Central memory CD4-positive, alpha-beta T cell (primary cell): ENCODE measurements around the gene KIF17.
"Not testable (repeated sequence)": the region's sequence is repeated elsewhere in the genome, so short reads cannot be mapped to it uniquely, and the experiment has no call there.

Experiments
- DNase-seq: peaks from one replicate; pipeline ENCODE4 v3.0.0; 2022

The KIF17 gene

DNA sequence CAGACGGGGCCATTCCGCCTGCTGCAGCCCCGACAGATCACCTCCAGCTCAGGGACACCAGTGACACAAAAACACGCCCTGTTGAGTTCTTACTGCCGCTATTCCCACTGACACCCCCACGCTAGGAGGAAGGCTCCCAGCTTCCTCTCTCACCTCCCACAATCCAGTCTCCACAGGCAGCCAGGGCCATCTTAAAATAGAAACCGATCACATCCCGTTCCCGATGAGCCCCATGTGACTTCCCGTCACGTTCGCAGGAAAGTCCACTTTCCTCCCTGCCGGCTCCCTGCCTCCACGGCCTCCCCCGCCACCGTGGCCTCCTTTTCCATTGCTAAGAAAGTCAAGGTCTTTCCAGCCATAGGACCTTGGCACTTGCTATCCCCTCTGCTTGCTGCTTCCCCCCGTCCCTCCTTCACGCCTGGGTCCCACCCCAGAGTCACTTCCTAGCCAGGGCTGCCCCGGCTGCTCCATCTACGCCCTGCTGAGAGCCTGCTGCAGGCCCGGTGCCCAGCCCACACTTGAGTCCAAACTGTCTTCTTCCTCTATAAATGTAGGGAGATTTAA is 32.6 kb downstream of the KIF17 start:
- no peak for DNase-seq

DNA sequence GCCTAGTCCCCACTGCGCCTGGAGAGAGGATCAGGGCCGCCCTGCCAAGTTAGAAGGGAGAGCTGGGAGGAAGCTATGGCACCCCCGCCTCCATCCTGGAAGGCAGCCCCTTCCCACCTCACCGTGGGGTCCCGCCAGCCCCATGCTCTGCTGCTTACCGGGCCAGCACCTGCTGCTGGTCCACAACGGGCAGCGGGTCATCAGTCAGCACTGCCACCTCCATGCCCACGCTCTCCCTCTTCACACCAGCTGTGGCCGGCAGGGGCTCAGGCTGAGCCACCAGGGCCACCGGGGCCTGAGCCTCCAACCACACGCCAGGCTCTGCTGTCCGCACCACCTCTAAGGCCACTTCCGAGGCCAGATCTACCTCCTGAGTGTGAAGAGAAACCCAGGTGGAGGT is 33.2 kb downstream of the KIF17 start:
- DNase-seq: no peak

- DNase-seq: no peak
These were observed 33.7 kb downstream of the KIF17 start for GRCh38 chr1:20684050-20684620.

GRCh38 chr1:20683614-20684013 is 34.2 kb downstream of the KIF17 start:
- no peak for DNase-seq

- no peak for DNase-seq
These were observed 35.1 kb downstream of the KIF17 start for GRCh38 chr1:20682571-20683236.

DNA sequence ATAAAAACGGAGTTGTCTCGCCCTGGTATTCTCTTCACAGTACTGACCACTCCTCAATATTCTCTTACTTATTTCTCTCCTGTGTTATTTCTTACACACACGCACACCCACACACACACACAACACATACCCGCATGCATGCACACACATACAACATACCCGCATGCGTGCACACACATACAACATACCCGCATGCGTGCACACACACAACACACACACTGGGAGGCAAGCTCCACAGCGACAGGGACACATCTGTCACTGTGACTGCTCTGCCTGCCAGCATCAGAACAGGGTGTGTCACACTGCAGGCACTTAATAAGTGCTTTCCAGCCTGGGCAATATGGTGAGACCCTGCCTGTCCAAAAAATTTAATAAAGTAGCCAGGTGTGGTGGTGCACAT is 35.8 kb downstream of the KIF17 start:
- no peak for DNase-seq

DNA sequence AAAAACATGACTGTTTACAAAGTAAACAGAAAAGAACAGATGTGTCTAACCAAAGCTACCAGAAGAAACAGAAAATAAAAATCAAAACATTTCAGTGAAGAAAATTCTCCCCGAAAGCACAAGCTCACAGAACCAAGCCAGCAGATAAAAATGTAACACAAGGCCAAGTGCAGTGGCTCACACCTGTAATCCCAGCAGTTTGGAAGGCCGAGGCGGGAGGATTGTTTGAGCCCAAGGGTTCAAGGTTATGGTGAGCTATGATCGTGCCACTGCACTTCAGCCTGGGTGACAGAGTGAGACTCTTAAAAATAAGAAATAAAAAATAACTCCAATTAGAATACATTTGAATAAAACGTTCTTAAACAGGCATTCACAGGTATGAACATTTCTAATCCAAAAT is 37.5 kb downstream of the KIF17 start:
- no peak for DNase-seq

- no peak for DNase-seq
These were observed 39.2 kb downstream of the KIF17 start for GRCh38 chr1:20678599-20678998.

GRCh38 chr1:20673626-20674025 is 44.2 kb downstream of the KIF17 start:
- DNase-seq: not testable (repeated sequence)

GRCh38 chr1:20672265-20672632 is 45.6 kb downstream of the KIF17 start:
- DNase-seq: no peak

DNA sequence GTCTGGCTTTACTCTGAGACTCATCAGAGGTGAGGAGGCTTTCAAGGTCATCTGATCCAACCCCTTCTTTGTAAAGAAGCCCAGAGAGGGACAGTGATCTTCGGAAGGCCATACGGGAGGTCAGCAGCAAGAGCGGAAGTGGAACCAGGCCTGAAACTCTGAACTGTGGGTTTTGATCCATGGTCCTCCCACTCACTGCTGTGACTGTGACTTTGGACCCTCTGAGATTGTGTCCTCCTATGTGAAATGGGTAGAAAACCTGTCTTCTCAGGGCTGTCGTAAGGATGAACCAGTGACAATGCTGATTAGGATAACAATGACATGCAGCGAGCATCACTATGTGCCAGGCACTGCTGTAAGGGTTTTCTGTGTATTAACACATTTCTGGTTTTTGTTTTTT is 46.9 kb downstream of the KIF17 start:
- DNase-seq: no peak

DNA sequence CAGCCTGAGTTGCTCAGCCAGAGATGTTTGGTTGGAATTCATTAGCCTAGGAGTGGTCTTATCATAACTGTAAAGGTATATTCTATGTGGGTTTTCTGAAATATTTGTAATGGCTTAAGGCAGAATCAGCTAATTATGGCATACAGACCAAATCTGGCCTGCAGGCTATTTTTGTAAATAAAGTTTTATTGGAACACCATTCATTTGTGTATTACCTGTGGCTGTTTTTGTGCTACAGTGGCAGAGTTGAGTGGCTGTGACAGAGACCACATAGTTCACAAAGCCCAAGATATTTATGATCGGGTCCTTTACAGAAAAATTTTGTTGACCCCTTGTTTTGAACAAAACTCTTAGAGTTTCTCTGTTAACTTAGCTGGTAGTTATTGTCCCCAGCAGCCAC is 49.2 kb downstream of the KIF17 start:
- no peak for DNase-seq

- no peak for DNase-seq
These were observed 51.0 kb downstream of the KIF17 start for GRCh38 chr1:20666804-20667203.

DNA sequence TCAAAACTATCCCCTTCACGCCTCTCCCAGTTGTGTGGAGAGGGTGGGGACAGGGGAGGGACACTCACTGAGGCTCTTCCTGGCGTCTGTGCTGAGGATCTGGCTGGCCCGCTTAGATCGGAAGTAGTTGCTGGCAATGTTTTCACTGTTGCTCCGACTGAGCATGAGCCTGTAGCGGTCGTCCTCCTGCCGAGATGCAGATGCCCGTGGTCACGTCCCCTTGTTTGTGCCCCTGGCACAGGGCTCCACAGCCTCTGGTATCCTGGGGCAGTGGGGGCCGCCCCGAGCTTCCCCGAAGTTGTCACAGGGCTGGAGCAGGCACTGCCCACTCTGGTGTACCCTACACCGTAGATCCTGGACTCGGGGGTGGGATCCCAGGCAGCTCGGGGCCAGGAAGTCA is 51.7 kb downstream of the KIF17 start:
- DNase-seq: no peak

- DNase-seq: no peak
These were observed 52.1 kb downstream of the KIF17 start for GRCh38 chr1:20665726-20666125.

DNA sequence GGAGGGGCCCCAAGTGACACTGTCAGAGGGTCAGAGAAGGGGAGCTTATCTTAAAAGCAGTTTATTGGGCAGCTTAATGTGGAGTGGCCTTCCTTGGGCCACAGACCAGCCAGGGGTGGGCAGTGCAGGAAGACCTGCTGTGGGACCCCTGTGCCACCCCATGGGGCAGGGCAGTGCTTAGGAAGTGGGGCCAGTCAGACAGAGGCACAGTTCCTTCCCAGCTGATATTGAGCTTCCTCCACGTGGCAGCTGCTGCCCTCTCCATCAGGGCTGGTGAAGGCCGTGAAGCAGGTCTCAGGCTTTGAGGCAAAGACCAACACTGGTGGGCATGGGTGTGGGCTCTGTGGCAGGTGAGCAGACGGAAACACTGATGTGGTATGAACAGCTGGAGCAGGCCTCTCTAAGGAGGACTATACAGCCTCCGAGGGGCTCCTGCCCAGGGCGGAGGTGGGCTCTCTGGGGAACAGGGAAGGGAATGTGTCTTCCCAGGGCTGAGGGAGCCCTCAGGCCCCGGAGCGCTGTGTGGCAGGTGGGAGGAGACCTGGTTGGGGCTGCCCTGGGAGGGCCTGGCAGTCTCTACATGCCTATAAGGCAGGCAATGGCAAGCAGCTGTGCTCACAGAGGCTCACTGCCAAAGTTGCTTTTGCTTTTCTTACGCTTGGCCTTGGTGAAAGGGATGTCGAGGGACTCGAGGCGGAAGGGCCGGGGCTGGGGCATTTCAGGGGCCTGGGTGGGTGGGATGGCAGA is 53.7 kb downstream of the KIF17 start:
- DNase-seq: no peak

- no peak for DNase-seq
These were observed 54.4 kb downstream of the KIF17 start for GRCh38 chr1:20663365-20663764.

DNA sequence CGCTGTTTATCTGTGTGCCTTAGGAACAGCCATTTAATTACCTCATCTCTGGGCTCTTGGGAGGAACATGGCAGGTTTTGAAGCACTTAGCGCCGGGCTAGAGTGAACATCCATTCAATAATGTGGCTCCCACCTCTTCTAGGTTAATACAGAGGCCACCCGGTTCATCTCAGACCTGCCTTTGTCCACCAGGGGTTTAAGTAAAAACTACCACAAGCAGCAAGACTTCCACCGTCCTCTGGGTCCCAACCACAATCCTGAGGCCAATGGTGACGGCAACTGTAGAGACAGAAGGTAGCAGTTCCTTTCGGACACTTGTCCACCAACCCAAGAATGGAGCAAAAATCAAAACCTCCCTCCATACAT is 55.7 kb downstream of the KIF17 start:
- DNase-seq: no peak

DNA sequence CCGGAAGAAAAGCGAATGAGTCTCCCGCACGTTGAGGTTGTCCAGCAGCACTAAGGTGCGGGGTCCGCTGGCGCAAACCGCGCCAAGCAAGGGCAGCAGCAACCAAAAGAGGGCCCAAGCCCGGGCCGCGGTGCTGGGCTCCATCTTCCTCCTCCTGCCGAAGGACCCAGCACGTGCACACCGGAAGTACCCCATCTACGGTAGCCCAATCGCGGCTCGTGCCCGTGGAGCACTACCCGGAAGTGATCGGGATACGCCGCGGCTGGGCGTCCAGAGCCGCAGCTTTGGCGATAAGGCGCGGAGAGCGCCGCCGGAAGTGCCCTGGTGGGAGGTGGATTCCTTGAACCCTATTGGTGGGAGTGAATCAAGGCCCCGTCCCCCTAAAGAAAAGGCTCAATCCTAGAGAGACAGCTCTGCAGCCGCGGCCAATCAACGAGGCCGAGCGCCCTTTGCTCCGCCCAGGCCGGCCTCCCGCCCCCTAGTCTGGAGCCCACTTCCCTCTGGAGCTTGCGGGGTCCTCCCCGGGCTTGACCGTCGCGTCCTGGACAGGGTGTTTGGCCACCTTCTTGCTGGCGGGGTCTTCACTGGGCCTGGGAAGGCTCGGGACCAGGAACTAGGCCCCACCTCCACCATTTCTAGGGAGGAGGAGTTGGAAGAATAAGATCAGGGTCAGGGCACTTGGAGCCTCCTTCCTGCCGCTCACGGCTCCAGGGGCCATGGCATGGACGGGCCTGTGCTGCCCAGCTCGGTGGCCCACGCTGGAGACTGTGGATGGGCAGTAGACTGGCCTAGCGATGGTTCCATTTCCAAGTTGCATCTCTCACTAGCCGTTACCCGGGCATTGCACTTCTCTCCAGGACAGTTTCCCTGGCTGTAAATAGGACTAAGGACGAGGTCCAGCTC is 56.3 kb downstream of the KIF17 start, which contains the start of gene DDOST:
Gene DDOST, minus strand, starts transcription at position 163 of the 903 bp plus-strand sequence. Its CDS starts 19 bp downstream, at position 144.
- DNase-seq: peak; percentile 95

GRCh38 chr1:20660847-20661206 is 57.0 kb downstream of the KIF17 start:
- peak; percentile 9 for DNase-seq

GRCh38 chr1:20660363-20660762 is 57.4 kb downstream of the KIF17 start:
- DNase-seq: no peak

GRCh38 chr1:20658166-20658915 is 59.5 kb downstream of the KIF17 start:
- DNase-seq: no peak
